Measurements from ENCODE around the gene RBP3. TPM values are rescaled to one million over a fixed set of nuclear protein-coding genes. Genes with fewer than 3 reads are reported as not detected.

Gene RBP3
- total RNA-seq, 4 donors from 2014 or later, result not detected

DNA sequence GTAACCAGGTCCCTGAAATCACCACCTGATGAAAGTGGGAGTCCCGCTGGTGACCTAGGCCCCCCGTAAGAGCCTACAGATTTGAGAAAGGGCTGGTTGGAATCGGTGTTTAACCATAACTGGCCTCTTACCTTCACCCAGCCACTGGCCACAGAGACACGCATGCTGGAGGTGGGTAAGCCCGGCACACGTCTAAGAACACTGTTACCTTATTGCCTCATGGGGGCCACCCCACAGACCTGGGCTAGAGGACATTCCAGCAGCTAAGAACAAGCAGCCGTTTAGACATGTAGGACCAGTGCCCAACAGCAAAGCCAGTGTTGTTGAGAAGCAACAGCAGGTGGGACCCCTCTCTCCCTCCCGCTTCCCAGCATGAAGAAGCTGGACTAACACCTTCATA is 28.4 kb upstream of the RBP3 start:
- TF ChIP-seq CTCF (IDR thresholded peaks at IDR 0.05; ENCODE audit: low read depth), result no peak

DNA sequence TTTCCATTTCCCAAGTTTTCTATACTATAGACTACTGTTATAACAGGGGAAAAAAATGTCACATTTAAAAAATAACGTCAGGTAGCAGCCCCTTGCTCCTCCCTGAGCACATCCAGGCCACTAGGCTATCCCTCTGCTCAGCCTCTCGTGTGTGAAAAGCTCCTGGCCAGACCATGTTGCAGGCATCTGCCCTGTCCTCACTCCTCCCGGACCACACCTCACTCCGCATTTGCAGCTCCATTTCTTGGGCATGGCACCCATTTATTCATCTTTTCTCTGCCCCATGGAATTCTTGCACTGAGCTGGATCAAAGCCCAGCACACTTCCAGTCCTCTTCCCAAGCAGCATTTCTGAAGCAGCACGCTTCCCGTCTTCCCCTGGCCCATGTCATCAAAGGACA is 27.4 kb upstream of the RBP3 start:
- no peak for TF ChIP-seq CTCF (IDR thresholded peaks at IDR 0.05; ENCODE audit: low read depth)

DNA sequence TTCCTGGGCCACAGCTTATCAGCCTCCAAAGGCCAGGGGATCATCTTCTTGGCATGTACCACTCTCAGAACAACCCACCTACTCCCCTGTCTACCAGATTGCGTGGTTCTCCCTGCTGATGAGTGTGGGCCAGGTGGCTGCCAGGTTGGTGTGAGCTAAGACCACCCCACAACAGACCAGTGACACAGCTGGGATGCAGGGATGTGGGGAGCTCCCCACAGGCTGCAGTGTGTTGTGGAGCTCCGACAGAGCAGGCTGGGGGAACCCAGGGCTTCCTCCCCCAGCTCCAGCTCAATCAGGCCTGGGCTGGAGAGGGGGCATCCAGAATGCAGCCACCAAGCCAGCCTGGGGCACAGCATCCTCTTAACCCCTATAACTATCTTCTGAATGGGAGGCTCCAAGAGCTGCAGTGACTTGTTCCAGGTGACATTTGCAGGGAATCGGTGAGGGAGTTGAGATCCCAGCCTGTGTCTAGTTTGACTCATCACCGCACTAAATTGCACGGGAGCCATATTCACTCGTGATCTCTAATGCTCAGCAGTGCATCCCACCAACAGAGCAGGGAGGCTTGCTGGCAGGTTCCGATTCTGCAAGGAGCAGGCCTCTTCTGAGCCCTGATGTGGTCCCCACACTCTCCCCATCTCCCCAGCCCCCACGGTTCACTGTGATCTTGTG is 26.5 kb upstream of the RBP3 start:
- no peak for TF ChIP-seq CTCF (IDR thresholded peaks at IDR 0.05; ENCODE audit: low read depth)

GRCh38 chr10:47322300-47323061 is 25.7 kb upstream of the RBP3 start, which contains the start of gene GDF2:
Gene GDF2, plus strand, starts transcription at chr10:47322454. Its CDS starts 215 bp downstream, at chr10:47322669.
- TF ChIP-seq CTCF (IDR thresholded peaks at IDR 0.05; ENCODE audit: low read depth), result no peak

- TF ChIP-seq CTCF (IDR thresholded peaks at IDR 0.05; ENCODE audit: low read depth), result no peak
Measured at GRCh38 chr10:47323087-47323486, 25.1 kb upstream of the RBP3 start.

GRCh38 chr10:47323636-47324296 is 24.4 kb upstream of the RBP3 start:
- no peak for TF ChIP-seq CTCF (IDR thresholded peaks at IDR 0.05; ENCODE audit: low read depth)

All from subcutaneous adipose tissue (tissue), 4 donors.